ENCODE results near the gene AMBRA1. TPM values are rescaled to one million over a fixed set of nuclear protein-coding genes. Genes with fewer than 3 reads are reported as not detected.
A peak's percentile ranks its signal among the peaks of the same experiment; 100 is the strongest.

The AMBRA1 gene
- total and polyA plus RNA-seq, 2 of the 8 experiments (the other 6 are each of a cell fraction or from before 2014, with no cell fraction given) = 14.2 to 37.4 TPM

DNA sequence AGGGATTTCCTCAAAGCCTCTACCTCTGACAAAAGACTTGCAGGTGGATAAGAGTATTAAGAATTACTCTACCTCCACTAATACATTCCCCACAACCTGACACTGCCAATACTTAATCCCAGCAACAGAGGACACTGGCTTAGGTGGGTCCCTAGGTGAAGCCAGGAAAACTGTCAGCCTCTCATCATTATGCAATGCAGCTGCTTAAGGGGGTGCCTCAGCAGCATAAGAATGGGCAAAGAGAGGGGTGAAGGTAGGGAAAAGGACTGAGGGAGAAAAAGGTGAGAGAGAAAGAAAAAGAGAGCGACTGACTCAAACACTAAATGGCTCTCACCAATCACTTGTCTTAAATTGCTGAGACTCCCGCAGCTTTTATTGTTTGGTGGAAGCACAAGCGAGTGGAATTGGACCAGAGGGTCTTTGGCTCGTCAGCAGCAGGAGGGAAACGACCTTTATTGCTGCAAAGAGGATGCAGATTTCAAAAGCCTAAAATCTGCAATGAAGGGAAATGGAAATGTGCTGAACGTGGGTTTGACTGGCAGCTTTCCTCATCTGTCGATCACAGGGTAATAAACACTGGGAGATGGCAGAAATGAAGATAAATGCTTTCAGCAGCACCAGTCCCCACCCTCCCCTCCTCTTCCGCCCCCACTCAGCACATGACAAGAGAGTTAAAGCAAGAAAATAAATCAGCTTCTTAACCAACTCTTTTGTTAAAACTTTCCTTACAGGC is 137.4 kb downstream of the AMBRA1 start:
- Histone ChIP-seq H3K9me3 (ENCODE audit: insufficient read depth in 2 of 2, low read depth in 1 of 2, low read length in 1 of 2) (no peaks in the 10 kb centered on the region), H2BK5ac (ENCODE audit: low read depth, low read length) (no peak overlapping the region), H3K27me3 (replicated peaks in 1 of 4; ENCODE audit: control insufficient read depth in 3 of 4, extremely low read depth in 1 of 4, insufficient read depth in 3 of 4, low read length in 3 of 4) (no peaks in the 10 kb centered on the region), H2AK5ac (ENCODE audit: low read depth, low read length) (no peak overlapping the region), H2BK12ac (ENCODE audit: low read depth, low read length) (no peak overlapping the region), H3K4ac (replicated peaks; ENCODE audit: insufficient read length, low read depth, low read length) (no peak overlapping the region), H3K79me1 (ENCODE audit: low read depth, low read length) (no peaks in the 10 kb centered on the region; the same call in 1 of the 2 replicates), H3K4me3 (ENCODE audit: extremely low read depth in 1 of 4, insufficient read depth in 2 of 4, low read depth in 3 of 4, low read length in 4 of 4) (peak overlapping the region in 1 of 4 experiments; percentile 16; a peak in 2 of 8 replicates), H3K18ac (ENCODE audit: extremely low read depth, low read length) (peak overlapping the region; percentile 15; the same call in 1 of the 2 replicates), H2AFZ (ENCODE audit: low read length) (no peak overlapping the region), H4K8ac (ENCODE audit: extremely low read depth, insufficient read depth, low read length) (no peak overlapping the region), H2BK20ac (ENCODE audit: low read length) (peak overlapping the region; percentile 29; the same call in 1 of the 2 replicates), H3K4me1 (replicated peaks in 1 of 4; ENCODE audit: control insufficient read depth in 3 of 4, insufficient read depth in 4 of 4, low read length in 3 of 4) (peaks cover 6 to 19% (median 13%) of the 10 kb centered on the region in 4 experiments; a peak in 6 of 7 replicates), H4K20me1 (replicated peaks in 1 of 2; ENCODE audit: control insufficient read depth in 1 of 2, insufficient read depth in 2 of 2, low read length in 2 of 2) (no peaks in the 10 kb centered on the region), H3K4me2 (ENCODE audit: insufficient read depth in 1 of 2, low read depth in 2 of 2, low read length in 2 of 2) (peak overlapping the region; percentile 55 to 81; a peak in 3 of 4 replicates), H3K23me2 (ENCODE audit: low read depth, low read length) (no peaks in the 10 kb centered on the region), H4K5ac (ENCODE audit: insufficient read length, low read depth, low read length) (no peak overlapping the region), H4K91ac (replicated peaks; ENCODE audit: insufficient read length, low read length) (no peak overlapping the region), H3K27ac (ENCODE audit: low read depth, low read length) (no peak overlapping the region), H3K23ac (ENCODE audit: insufficient read length) (no peak overlapping the region), H3K79me2 (ENCODE audit: control insufficient read depth in 1 of 2, insufficient read depth in 2 of 2, low read length in 2 of 2) (0 out of 4 replicates have a peak, but pooled peaks cover 0 to 3% of the 10 kb centered on the region in 2 experiments), H3K36me3 (ENCODE audit: control insufficient read depth in 2 of 4, insufficient read depth in 4 of 4, low read length in 3 of 4) (no peaks in the 10 kb centered on the region), H2BK120ac (replicated peaks; ENCODE audit: low read depth, low read length) (no peak overlapping the region), H2BK15ac (ENCODE audit: low read length) (no peak overlapping the region), H3K9ac (replicated peaks in 1 of 4; ENCODE audit: extremely low read depth in 1 of 4, low read depth in 3 of 4, low read length in 3 of 4) (no peak overlapping the region; a peak in 1 of 7 replicates), H3K14ac (ENCODE audit: insufficient read length) (no peak overlapping the region), H3K56ac (replicated peaks; ENCODE audit: insufficient read length, low read depth, low read length) (no peak overlapping the region)
- ChIA-PET POLR2A (ENCODE audit: partially characterized antibody) (interaction anchor here (0.6 to 2.0 kb wide), 3 partner anchors 20 to 64 kb away, joined by 4 to 6 read pairs (median 5); no protein-coding TSS in a partner anchor), CTCF (ENCODE audit: partially characterized antibody) (interaction anchor here (0.8 to 3.9 kb wide), 10 partner anchors 10 to 73 kb away, joined by 3 to 15 read pairs (median 3); no protein-coding TSS in a partner anchor)
- 33% methylated on average over 8 of the region's 8 CpGs; no CpG with 5 or more reads in 1 of the 2 experiments for WGBS, 2 experiments (ENCODE audit: extremely low coverage in 1 of 2, insufficient coverage in 1 of 2, insufficient read length in 1 of 2, insufficient replicate concordance in 2 of 2, low coverage in 1 of 2, low lambda C conversion rate in 2 of 2, missing lambda C conversion rate in 1 of 2)
- TF ChIP-seq CTBP2 (IDR thresholded peaks at IDR 0.05; ENCODE audit: borderline replicate concordance, insufficient read depth, insufficient read length, low read length) (no peak), CEBPB (IDR thresholded peaks at IDR 0.05; ENCODE audit: low read depth, low read length) (peak; percentile 85)
- DNase-seq (ENCODE audit: low read depth in 1 of 2, low spot score in 2 of 2) (no peak), FAIRE-seq (no peak)

Data from H1 (cell line).